ENCODE data around the gene HEATR5A. TPM values are rescaled to one million over a fixed set of nuclear protein-coding genes. Genes with fewer than 3 reads are reported as not detected.

The HEATR5A gene
- total and polyA plus RNA-seq, 2 of the 13 experiments (the other 11 are each of a cell fraction or from before 2014, with no cell fraction given), result 36.4 to 105 TPM

DNA sequence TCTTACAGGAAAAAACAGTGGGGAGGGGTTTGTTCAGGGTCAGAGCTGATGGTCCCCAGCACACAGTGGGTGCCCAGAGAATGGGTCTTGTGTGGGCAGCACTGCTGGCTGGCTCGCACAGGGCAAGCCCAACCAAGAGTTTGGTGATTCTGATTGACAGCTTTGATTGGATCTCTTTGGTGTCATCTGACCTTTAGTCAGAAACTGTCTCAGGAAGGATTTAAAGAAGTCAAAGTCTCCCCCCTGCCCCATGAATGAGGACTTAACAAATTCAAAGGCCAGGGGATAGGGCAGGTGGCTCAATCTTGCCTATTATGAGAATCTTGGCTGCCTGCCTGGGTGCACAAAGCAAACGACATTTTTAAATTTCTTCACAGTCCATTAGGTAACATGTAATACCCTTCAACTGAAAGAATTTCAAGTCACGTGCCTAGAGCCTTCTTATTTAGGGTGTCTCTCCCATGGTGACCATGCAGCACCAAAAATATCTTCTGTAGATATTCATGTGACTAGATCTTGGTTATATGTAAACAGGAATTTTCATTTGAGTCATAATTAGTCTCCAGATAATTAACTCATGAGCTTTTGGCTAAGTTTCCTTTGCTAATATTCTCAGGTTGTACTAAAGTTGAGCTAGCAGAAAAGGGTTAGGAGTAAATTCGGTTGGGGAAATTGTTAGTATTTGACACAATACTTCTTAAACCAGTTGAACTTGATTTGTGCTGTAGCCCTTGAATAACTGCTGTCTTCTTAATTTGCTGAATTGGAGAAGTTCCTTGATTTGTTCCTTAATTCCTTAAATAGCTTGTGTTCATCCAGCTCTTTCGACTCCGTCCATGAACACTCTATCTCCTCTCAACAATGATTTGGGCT lies 158.3 kb downstream of the HEATR5A start (continued):
- TF ChIP-seq, protein P1, sequence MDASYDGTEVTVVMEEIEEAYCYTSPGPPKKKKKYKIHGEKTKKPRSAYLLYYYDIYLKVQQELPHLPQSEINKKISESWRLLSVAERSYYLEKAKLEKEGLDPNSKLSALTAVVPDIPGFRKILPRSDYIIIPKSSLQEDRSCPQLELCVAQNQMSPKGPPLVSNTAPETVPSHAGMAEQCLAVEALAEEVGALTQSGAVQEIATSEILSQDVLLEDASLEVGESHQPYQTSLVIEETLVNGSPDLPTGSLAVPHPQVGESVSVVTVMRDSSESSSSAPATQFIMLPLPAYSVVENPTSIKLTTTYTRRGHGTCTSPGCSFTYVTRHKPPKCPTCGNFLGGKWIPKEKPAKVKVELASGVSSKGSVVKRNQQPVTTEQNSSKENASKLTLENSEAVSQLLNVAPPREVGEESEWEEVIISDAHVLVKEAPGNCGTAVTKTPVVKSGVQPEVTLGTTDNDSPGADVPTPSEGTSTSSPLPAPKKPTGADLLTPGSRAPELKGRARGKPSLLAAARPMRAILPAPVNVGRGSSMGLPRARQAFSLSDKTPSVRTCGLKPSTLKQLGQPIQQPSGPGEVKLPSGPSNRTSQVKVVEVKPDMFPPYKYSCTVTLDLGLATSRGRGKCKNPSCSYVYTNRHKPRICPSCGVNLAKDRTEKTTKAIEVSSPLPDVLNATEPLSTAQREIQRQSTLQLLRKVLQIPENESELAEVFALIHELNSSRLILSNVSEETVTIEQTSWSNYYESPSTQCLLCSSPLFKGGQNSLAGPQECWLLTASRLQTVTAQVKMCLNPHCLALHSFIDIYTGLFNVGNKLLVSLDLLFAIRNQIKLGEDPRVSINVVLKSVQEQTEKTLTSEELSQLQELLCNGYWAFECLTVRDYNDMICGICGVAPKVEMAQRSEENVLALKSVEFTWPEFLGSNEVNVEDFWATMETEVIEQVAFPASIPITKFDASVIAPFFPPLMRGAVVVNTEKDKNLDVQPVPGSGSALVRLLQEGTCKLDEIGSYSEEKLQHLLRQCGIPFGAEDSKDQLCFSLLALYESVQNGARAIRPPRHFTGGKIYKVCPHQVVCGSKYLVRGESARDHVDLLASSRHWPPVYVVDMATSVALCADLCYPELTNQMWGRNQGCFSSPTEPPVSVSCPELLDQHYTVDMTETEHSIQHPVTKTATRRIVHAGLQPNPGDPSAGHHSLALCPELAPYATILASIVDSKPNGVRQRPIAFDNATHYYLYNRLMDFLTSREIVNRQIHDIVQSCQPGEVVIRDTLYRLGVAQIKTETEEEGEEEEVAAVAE (CRISPR knock-in tag; IDR thresholded peaks at IDR 0.05; ENCODE audit: borderline replicate concordance), result peak; percentile 78
- no peak for TF ChIP-seq ZNF672 (CRISPR knock-in tag; IDR thresholded peaks at IDR 0.05)
- peak; percentile 97 for TF ChIP-seq ARNTL (CRISPR knock-in tag; IDR thresholded peaks at IDR 0.05)
- TF ChIP-seq RBM22 (optimal IDR thresholded peaks at IDR 0.05; ENCODE audit: low read length), result no peak
- no peak for TF ChIP-seq CBFB (CRISPR knock-in tag; IDR thresholded peaks at IDR 0.05)
- TF ChIP-seq REPIN1 (CRISPR knock-in tag; IDR thresholded peaks at IDR 0.05; ENCODE audit: borderline replicate concordance, low read depth), result peak; percentile 89
- TF ChIP-seq GLI4 (CRISPR knock-in tag; IDR thresholded peaks at IDR 0.05; ENCODE audit: borderline replicate concordance), result peak; percentile 97; the same call in 1 of the 2 replicates
- no peak for TF ChIP-seq BRD4 (CRISPR knock-in tag; IDR thresholded peaks at IDR 0.05)
- TF ChIP-seq KLF15 (CRISPR knock-in tag; IDR thresholded peaks at IDR 0.05; ENCODE audit: borderline replicate concordance), result no peak
- TF ChIP-seq ZNF44 (CRISPR knock-in tag; IDR thresholded peaks at IDR 0.05), result peak; percentile 85
- peak; percentile 86; the same call in 1 of the 2 replicates for TF ChIP-seq ESRRA (CRISPR knock-in tag; IDR thresholded peaks at IDR 0.05; ENCODE audit: low read depth)
- peak; percentile 69 for TF ChIP-seq ETV5 (CRISPR knock-in tag; IDR thresholded peaks at IDR 0.05; ENCODE audit: borderline replicate concordance)
- peak; percentile 53 for TF ChIP-seq PHF5A (CRISPR knock-in tag; IDR thresholded peaks at IDR 0.05; ENCODE audit: low read depth, unreplicated experiment)
- TF ChIP-seq ZBTB40 (IDR thresholded peaks at IDR 0.05), result no peak
- no peak for TF ChIP-seq ZBTB40 (CRISPR knock-in tag; IDR thresholded peaks at IDR 0.05)
- TF ChIP-seq HOXA9 (CRISPR knock-in tag; IDR thresholded peaks at IDR 0.05; ENCODE audit: borderline replicate concordance), result no peak
